GM18907 (cell line): Measurements from ENCODE around the gene ITPR2.
"Not testable (repeated sequence)": the region's sequence is repeated elsewhere in the genome, so short reads cannot be mapped to it uniquely, and the experiment has no call there.

Source experiments
- ATAC-seq: cut with Tn5 transposase; IDR thresholded peaks from one replicate; pipeline ENCODE4 v1.9.1; 2021; ENCODE audit warnings: mild to moderate bottlenecking, moderate library complexity; ENCODE audit not compliant: unreplicated experiment

Gene ITPR2

GRCh38 chr12:26331136-26331535 is 501.9 kb downstream of the ITPR2 start:
- no peak for ATAC-seq

GRCh38 chr12:26327975-26328644 is 504.9 kb downstream of the ITPR2 start:
- peak; percentile 66 for ATAC-seq

GRCh38 chr12:26323673-26324072 is 509.3 kb downstream of the ITPR2 start:
- no peak for ATAC-seq

- ATAC-seq: no peak
Measured at GRCh38 chr12:26319511-26319910, 513.5 kb downstream of the ITPR2 start.

GRCh38 chr12:26318661-26319068 is 514.3 kb downstream of the ITPR2 start:
- ATAC-seq: peak; percentile 97

GRCh38 chr12:26317942-26318575 is 514.9 kb downstream of the ITPR2 start:
- peak; percentile 72 for ATAC-seq

GRCh38 chr12:26314103-26314502 is 518.9 kb downstream of the ITPR2 start:
- not testable (repeated sequence) for ATAC-seq

- ATAC-seq: not testable (repeated sequence)
Measured at GRCh38 chr12:26310489-26310888, 522.5 kb downstream of the ITPR2 start.

GRCh38 chr12:26309634-26310033 is 523.4 kb downstream of the ITPR2 start:
- no peak for ATAC-seq

- ATAC-seq: no peak
Measured at GRCh38 chr12:26304273-26304672, 528.7 kb downstream of the ITPR2 start.

GRCh38 chr12:26303418-26303817 is 529.6 kb downstream of the ITPR2 start:
- ATAC-seq: no peak

GRCh38 chr12:26302776-26303175 is 530.2 kb downstream of the ITPR2 start:
- no peak for ATAC-seq

- ATAC-seq: no peak
Measured at GRCh38 chr12:26299751-26300150, 533.2 kb downstream of the ITPR2 start.

- peak; percentile 98 for ATAC-seq
Measured at GRCh38 chr12:26298785-26299621, 534.0 kb downstream of the ITPR2 start.

GRCh38 chr12:26297396-26298070 is 535.5 kb downstream of the ITPR2 start:
- no peak for ATAC-seq

GRCh38 chr12:26295001-26295400 is 538.0 kb downstream of the ITPR2 start:
- no peak for ATAC-seq

GRCh38 chr12:26293612-26294011 is 539.4 kb downstream of the ITPR2 start:
- no peak for ATAC-seq

- ATAC-seq: no peak
Measured at GRCh38 chr12:26292596-26292995, 540.4 kb downstream of the ITPR2 start.

GRCh38 chr12:26290565-26290964 is 542.4 kb downstream of the ITPR2 start:
- no peak for ATAC-seq

GRCh38 chr12:26287671-26288381 is 545.2 kb downstream of the ITPR2 start:
- ATAC-seq: no peak
